Effector memory CD4-positive, alpha-beta T cell (primary cell): ENCODE data around the gene OPN5.

Experiments
- DNase-seq, 3 donors: peaks; one replicate each; pipeline ENCODE4 v3.0.0-alpha.2; 2020
- H3K27ac ChIP-seq: 2 replicates; pipeline ENCODE4 v1.7.0; 2013; ENCODE audit warnings: mild to moderate bottlenecking, low read length, moderate library complexity; ENCODE audit not compliant: insufficient read depth, poor library complexity, severe bottlenecking
- H3K27me3 ChIP-seq: replicated peaks from 2 replicates; pipeline ENCODE4 v1.7.0; 2013; ENCODE audit warnings: mild to moderate bottlenecking, low read length; ENCODE audit not compliant: insufficient read depth, control insufficient read depth, poor library complexity, severe bottlenecking
- H3K36me3 ChIP-seq: 2 replicates; pipeline ENCODE4 v1.7.0; 2013; ENCODE audit warnings: mild to moderate bottlenecking, low read length, moderate library complexity; ENCODE audit not compliant: control insufficient read depth, insufficient read depth
- H3K4me1 ChIP-seq: 2 replicates; pipeline ENCODE4 v1.7.0; 2013; ENCODE audit warnings: low read length, mild to moderate bottlenecking; ENCODE audit not compliant: control insufficient read depth, insufficient read depth, poor library complexity, severe bottlenecking
- H3K4me3 ChIP-seq: 2 replicates; pipeline ENCODE4 v1.7.0; 2013; ENCODE audit warnings: low read length, low read depth, mild to moderate bottlenecking; ENCODE audit not compliant: insufficient read depth, poor library complexity, severe bottlenecking
- H3K9me3 ChIP-seq: 2 replicates; pipeline ENCODE4 v1.7.0; 2013; ENCODE audit warnings: mild to moderate bottlenecking, low read length, moderate library complexity; ENCODE audit not compliant: control insufficient read depth

Gene OPN5

DNA sequence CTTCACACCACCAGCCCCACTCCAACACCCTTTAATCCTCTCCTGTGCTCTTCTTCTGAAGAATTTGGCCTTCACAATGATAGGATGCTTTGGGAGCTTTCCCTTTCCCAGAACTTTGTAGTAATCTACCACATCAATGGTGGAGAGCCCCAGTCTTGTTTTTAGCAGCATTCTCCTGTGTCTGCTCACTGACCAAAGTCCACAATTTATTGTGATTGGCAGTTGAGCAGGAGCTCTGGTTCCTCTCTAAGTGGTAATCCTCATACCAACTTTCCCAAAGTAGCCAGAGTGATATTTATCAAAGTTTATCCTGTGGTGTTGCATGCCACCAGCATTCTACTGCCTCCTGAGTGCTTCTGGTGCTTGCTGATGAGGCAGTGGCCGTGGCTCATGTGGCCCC is 29.0 kb upstream of the OPN5 start:
- no peaks in the 10 kb centered on the region for H3K27me3 ChIP-seq
- no peaks in the 10 kb centered on the region for H3K4me1 ChIP-seq
- no peak overlapping the region for H3K4me3 ChIP-seq
- H3K36me3 ChIP-seq, result no peaks in the 10 kb centered on the region
- H3K9me3 ChIP-seq, result no peaks in the 10 kb centered on the region
- no peak for DNase-seq
- H3K27ac ChIP-seq, result no peak overlapping the region

DNA sequence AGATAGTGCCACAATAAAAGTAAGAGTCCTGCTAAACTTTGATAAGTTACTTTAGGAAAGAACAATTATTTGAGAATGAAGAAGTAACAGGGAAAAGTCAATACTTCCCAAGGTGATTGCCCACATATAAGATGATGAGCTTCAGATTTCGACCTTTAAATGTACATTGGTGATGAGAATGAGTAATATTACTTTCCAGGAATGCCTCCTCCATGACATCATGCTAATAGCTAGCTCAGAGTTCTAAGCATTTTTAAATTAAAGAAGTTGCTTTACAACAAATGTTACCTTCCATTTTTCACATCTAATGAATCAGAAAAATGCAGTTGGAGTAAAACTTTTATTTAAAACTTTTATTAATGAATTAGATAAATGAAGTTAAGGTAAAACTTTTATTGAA is 22.5 kb upstream of the OPN5 start:
- Histone ChIP-seq H3K27me3 (no peaks in the 10 kb centered on the region), H3K36me3 (no peaks in the 10 kb centered on the region), H3K4me3 (no peak overlapping the region), H3K4me1 (no peaks in the 10 kb centered on the region), H3K9me3 (no peaks in the 10 kb centered on the region), H3K27ac (no peak overlapping the region)
- no peak for DNase-seq

DNA sequence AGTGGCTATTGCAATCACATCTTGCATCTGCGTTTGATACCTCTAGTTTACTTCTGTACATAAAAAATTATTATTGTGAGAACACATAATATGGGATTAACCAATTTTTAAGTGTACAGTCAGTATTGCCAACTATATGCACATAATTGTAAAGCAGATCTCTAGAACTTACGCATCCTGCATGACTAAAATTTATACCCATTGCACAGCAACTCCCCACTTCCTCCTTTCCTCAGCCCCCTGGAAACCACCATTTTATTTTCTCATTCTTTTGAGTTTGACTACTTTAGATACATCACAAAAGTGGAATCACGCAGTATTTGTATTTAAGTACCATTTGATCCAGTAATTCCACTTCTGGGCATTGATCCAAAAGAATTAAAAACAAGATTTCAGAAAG is 19.3 kb upstream of the OPN5 start:
- Histone ChIP-seq H3K9me3 (no peaks in the 10 kb centered on the region), H3K4me3 (no peak overlapping the region), H3K27ac (no peak overlapping the region), H3K27me3 (no peaks in the 10 kb centered on the region), H3K4me1 (no peaks in the 10 kb centered on the region), H3K36me3 (no peaks in the 10 kb centered on the region)
- no peak for DNase-seq

DNA sequence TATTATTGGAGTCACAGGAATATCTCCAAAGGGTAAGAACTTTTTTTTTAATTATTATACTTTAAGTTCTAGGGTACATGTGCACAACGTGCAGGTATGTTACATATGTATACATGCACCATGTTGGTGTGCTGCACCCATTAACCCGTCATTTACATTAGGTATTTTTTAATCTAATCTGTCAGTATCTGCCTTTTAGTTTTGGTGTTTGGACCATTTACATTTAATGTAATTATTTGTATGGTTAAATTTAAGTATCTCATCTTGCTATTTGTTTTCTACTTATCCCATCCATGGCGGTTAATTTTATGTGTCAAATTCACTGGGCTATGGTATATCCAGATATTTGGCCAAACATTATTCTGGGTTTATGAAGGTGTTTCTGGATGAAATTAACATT is 15.4 kb upstream of the OPN5 start:
- Histone ChIP-seq H3K27ac (no peak overlapping the region), H3K4me1 (no peaks in the 10 kb centered on the region), H3K27me3 (no peaks in the 10 kb centered on the region), H3K9me3 (no peaks in the 10 kb centered on the region), H3K36me3 (no peaks in the 10 kb centered on the region), H3K4me3 (no peak overlapping the region)
- DNase-seq, result no peak

DNA sequence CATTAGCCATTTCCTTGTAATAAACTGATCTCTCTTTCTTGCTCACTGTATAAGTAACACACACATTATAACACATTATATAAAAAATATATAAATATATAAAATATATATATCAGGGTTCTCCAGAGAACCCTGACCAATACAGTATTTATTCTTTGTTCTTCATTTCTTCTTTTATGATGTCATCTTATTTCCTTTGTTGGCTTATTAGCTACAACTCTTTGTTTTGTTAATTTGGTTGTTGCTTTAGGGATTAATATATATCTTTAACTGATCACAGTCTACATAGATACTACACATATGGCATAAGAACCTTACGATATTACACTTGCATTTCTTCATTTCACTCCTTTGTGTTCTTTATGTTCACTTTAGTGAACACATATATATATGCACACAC is 14.7 kb upstream of the OPN5 start:
- no peak overlapping the region for H3K4me3 ChIP-seq
- no peak for DNase-seq
- no peaks in the 10 kb centered on the region for H3K4me1 ChIP-seq

DNA sequence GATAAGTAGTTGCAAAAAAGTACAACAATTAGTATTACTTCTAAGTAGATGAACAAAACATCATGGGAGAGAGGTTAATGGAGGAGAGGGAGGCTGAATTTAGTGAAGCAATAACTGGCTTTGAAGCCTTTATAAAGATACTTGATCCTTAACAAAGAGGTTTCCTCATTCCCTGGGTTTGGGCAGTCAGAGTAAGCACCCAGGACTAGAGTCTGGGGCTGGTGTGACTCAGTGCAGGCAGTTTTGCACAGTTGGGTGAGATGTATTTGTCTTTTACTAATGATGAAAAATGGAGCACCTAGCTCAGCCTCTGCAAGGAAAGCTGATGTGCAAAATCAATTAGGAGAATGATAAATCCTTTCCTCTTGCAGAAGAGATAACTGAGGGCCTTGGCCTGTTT is 11.8 kb upstream of the OPN5 start:
- Histone ChIP-seq H3K27me3 (no peaks in the 10 kb centered on the region), H3K4me3 (no peak overlapping the region), H3K36me3 (no peaks in the 10 kb centered on the region), H3K9me3 (no peaks in the 10 kb centered on the region), H3K4me1 (no peaks in the 10 kb centered on the region), H3K27ac (no peak overlapping the region)
- no peak for DNase-seq

More for the DNA sequence above, 14.7 kb upstream of the OPN5 start:
- no peaks in the 10 kb centered on the region for H3K36me3 ChIP-seq
- no peaks in the 10 kb centered on the region for H3K27me3 ChIP-seq
- H3K9me3 ChIP-seq, result no peaks in the 10 kb centered on the region
- no peak overlapping the region for H3K27ac ChIP-seq

DNA sequence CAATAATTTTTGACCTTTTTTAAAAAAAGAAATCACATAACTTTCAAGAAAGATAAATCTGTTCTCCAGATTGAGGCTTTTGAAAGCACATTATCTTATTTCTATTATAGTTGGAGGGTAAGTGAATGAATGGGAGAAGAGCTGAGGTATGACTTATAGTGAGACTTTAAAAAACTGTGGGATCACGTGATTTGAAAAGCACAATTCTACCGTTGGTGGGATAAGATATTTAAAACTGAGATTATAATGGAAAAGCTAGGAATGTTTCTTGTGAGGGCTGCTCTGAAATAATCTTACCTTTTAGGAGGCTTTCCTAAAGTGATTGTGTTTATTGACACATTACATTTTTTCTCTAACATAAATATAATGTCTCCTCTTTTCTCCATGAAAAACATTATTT is 9.5 kb upstream of the OPN5 start:
- H3K4me3 ChIP-seq, result no peak overlapping the region

DNA sequence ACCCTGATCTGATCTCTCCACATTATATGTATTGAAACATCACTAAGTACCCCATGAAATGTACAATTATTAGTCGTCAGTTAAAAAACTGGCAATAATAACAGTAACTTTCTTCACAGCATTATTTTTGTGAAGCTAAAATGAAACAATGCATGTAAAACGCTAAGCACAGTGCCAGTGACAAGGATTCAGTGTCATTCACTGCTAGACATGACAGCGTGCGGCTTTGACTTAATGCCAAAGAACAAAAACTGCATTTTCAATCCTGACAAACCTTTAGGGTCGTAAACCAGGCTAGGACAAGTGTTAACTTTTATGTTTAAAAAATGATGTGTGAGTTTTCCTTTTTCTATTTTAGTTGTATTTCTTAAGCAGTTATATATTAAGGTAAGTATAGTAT is 8.8 kb upstream of the OPN5 start:
- Histone ChIP-seq H3K4me3 (no peak overlapping the region), H3K27me3 (no peaks in the 10 kb centered on the region), H3K36me3 (no peaks in the 10 kb centered on the region), H3K27ac (no peak overlapping the region), H3K4me1 (no peaks in the 10 kb centered on the region), H3K9me3 (no peaks in the 10 kb centered on the region)
- no peak for DNase-seq

More for the DNA sequence above, 9.5 kb upstream of the OPN5 start:
- Histone ChIP-seq H3K27ac (no peak overlapping the region), H3K27me3 (no peaks in the 10 kb centered on the region), H3K9me3 (no peaks in the 10 kb centered on the region), H3K4me1 (no peaks in the 10 kb centered on the region), H3K36me3 (no peaks in the 10 kb centered on the region)
- DNase-seq, result no peak

DNA sequence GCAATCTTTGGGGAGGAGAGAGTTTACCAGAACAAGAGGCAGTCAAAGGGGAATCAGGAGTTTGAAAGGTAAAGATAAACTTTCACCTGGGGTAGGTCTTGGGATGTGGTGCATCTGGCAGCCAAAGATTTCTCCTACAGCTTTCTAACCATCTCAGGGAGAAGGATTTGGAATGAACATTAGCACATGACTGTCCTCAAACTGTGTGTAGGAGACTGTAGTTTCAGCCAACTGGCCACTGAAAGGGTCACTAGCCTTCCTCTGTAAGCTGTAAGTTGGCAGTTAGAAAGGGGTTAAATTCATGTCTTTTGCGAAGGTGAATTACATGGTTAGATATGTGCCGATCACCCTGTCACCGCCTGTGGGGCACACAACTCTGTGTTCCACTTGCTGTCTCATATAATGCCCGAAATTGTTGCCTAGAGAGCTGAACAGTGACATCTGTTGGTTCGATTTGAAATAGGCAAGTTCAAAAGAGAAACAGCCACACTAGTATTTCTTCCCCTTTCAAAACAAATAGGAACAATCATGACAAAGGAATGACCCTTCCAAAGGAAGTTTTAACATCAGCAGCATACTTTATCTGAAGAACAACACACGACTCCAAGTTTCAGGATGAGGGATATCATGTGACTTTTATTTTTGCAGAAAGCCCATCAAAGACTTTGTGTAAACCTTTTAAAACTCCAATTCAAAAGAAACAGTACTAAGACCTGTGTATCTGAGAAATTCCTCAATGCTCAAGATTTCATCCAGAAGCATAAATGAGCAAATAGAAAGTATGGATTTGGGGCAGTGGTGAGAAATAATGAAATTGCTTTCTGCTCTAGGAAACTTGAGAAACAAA is 1.1 kb upstream of the OPN5 start:
- no peak for DNase-seq
- Histone ChIP-seq H3K27me3 (no peaks in the 10 kb centered on the region), H3K27ac (no peak overlapping the region), H3K9me3 (no peaks in the 10 kb centered on the region), H3K4me1 (no peaks in the 10 kb centered on the region), H3K36me3 (no peaks in the 10 kb centered on the region), H3K4me3 (no peak overlapping the region)

DNA sequence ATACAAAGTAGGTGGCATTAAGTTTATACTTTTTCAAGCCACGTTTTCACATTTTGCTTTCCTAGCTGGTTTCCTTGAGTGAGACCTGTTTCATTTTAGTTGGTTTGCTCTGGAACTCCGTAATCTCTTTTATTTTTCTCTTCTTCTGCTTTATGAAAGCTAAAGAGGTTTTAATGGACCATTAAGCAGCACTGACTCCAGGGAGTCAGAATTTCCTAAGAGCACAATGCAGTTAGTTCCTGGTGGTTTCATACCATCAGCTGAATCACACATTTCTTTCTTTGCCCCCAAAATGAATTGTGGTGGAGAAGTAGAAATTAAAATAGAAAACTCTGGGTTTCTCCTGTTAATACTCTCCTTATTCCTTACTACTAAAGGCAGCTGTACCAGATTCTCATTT is 3.4 kb downstream of the OPN5 start:
- no peak for DNase-seq
- no peaks in the 10 kb centered on the region for H3K9me3 ChIP-seq
- no peak overlapping the region for H3K4me3 ChIP-seq
- H3K36me3 ChIP-seq, result no peaks in the 10 kb centered on the region
- peaks cover 4% of the 10 kb centered on the region for H3K27me3 ChIP-seq
- H3K4me1 ChIP-seq, result no peaks in the 10 kb centered on the region
- H3K27ac ChIP-seq, result no peak overlapping the region
